OCI-M1 (cell line): Measurements from ENCODE around the gene ATG3.
"Not testable (repeated sequence)": the region's sequence is repeated elsewhere in the genome, so short reads cannot be mapped to it uniquely, and the experiment has no call there.

ENCODE experiments used
- DNase-seq: peaks from one replicate; lab custom pipeline; 2025; lab: John Stamatoyannopoulos, UW

ATG3 gene

DNA sequence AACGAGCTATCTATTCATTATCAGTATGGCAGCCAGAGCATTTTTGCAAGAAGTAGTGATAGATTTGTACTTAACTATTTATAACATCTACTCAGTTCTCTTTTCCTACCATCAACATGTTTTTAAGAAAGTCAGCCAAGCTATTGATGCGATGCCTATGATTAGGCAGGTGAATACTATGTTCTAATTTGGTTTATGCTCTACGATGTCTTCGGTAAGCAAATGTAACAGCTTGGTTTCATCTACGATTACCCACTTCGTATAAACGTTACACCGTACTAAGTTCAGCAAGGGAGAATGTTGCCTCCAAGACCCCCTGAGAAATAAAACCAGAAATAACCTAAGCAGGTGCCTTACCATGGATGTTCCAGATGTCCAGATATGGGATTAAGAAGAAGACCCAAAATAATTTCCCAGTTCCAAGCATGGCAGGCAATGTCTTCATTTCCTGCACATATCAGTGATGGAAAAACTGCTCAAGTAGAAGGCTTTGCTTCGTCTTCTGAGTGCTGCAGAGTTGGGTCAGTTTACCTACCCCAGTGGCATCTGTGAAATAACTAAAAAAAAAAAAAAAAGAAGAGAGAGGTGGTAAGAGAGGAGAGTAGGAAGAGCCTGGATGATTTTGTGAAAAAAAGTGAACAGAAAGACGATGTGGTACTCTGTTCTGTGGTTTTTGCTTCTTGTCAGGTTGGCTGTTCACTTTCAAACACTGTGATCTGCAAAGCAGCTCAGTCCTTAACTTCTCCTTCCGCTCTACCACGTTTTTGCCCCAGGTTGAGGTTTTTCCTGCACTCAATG is 62.6 kb downstream of the ATG3 start, which contains the start of gene BTLA:
BTLA (minus strand) TSS at position 559 of the 798 bp plus-strand sequence; CDS start at position 445, 114 bp downstream.
- DNase-seq = no peak

- DNase-seq = no peak
Observed at GRCh38 chr3:112497897-112498548, 63.7 kb downstream of the ATG3 start.

DNA sequence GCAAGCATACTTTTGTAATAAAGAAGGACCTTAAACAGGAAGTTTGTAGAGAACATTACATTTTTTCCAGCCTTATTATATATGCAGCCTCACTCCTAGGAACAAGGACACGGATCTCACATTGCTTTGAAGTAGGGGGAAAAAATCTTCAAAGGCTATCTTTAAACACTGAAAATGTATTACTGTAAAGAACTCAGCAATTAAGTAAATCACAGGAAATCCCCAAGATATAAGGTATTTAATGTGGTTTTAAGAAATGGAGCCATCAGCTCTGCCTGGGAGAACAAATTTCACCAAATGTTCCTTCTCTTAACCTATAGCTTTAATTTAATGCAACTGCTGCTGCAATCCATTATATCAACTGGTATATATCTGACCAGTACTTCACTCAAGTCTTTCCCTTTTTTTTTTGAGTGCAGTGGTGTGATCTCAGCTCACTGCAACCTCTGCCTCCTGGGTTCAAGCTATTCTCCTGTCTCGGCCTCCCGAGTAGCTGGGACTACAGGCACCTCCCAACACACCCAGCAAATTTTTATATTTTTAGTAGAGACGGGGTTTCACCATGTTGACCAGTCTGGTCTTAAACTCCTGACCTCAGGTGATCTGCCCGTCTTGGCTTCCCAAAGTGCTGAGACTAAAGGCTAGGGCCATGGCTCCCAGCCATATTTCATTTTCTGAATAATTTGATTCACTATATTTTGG is 65.2 kb downstream of the ATG3 start:
- no peak for DNase-seq

- not testable (repeated sequence) for DNase-seq
Observed at GRCh38 chr3:112494448-112494767, 67.4 kb downstream of the ATG3 start.

DNA sequence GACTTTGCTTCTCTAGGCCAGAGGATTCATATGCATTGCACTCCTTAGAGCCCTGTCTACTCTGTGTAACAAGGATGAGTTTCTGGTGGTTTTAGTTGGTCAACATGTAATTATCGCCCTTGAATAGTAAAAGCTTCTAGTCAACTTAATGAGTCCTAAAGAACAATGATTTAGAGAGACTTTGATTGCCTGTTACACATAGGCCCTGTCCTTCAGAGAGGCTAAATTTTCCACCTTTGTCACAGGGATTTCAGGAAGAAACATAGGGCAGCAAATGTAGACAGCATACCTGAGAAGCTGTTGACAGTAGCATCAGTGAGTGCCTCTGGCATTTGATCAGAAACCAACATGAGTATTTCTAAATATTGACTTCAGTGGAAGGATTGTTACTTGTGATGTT is 69.6 kb downstream of the ATG3 start:
- DNase-seq = no peak

DNA sequence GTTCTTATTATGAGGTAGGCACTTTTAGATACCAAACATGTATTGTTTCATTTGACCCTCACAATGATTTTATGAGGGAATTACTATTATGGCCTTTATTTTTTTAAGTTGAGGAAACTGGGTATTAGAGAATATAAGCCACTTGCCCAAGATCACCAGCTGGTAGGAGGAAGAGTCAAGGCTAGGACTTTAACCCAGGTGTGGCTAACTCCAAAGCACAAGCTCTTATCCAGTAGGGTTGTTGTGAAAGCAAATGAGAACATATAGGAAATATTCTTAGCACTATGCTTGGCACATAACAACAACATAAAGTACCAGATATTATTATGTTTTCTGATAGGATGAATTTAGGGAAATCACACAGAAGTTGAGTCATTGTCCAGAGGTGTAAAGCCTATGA is 70.4 kb downstream of the ATG3 start:
- DNase-seq = no peak

GRCh38 chr3:112489674-112490479 is 71.9 kb downstream of the ATG3 start:
- DNase-seq = no peak

- no peak for DNase-seq
Observed at GRCh38 chr3:112486811-112487505, 74.8 kb downstream of the ATG3 start.

DNA sequence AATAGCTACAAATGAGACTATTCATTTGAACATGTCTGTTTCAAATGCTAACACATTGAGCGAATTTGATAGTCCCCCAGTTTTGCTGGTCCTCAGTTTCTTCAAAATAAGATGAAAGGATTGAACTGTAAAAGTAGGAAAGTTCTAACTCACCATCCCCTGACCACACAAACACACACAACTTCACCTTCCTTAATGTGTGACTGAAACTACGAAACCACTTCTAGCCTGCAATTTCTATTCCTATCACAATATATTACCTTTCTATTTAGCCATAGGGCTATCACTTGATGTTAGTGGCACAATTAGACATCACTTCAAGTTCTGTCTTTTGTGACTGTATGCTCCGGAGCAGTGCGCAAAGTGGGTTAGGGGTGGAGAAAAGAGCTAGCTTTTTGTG is 77.4 kb downstream of the ATG3 start:
- DNase-seq = no peak

DNA sequence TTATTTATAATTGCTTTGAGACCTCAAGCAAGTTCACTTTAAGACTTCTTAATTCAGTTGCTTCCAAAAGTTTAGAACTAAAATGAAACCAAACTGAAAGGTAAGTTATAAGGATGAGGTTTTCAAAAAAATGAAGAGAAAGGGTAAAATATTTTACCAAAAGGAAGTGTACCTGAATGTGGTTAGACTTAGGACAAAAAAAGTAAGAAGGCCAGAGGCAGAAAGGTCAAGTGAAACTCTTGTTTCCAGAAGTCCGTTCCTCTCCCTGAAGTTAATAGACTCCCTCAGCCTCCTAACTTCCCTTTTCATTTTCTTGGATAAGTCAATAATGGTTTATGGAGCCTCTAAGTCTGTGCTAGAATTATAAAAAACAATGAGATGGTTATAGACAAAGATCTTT is 79.1 kb downstream of the ATG3 start:
- no peak for DNase-seq
